Stimulated activated CD4-positive, alpha-beta T cell treated with anti-CD3 and anti-CD28 coated beads, Interleukin-12 subunit alpha, Interleukin-12 subunit beta, amount 100 ng/mL, for 4 hours (primary cell): ENCODE results near the gene C6orf132.
"Not testable (repeated sequence)": the region's sequence is repeated elsewhere in the genome, so short reads cannot be mapped to it uniquely, and the experiment has no call there.

Source experiments
- DNase-seq: peaks from one replicate; pipeline ENCODE4 v3.0.0-alpha.2; 2020

C6orf132 gene

GRCh38 chr6:42162384-42162783 lies 20.0 kb upstream of the C6orf132 start:
- DNase-seq, result no peak

DNA sequence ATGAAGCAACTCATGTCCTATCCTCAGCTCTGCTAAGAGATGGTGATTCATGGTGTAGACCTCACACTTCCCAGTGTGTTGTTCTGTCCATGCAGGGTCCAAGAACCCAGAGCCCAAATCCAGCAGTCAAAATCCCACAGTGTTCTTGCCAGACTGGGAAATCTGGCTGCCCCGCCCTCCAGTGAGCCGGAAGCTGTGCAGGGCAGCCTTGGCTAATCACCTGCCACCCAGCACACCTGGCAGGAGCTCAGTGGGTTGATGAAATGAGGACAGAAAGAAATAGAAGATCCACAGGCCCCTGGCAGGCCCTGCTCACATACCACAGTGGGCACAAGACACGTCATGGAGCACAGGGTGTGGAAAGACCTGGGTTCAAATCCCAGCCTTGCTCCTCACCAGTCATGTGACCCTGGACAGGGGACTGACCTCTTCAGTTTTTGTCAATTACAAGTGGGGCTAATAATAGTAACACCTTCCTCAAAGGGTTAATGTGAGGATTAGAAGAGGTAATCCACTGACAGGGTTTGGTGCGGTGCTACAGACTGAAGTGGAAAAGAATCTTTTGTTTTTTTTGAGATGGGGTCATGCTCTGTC lies 17.1 kb upstream of the C6orf132 start:
- no peak for DNase-seq

- no peak for DNase-seq
These were observed 16.2 kb upstream of the C6orf132 start for GRCh38 chr6:42158631-42159030.

DNA sequence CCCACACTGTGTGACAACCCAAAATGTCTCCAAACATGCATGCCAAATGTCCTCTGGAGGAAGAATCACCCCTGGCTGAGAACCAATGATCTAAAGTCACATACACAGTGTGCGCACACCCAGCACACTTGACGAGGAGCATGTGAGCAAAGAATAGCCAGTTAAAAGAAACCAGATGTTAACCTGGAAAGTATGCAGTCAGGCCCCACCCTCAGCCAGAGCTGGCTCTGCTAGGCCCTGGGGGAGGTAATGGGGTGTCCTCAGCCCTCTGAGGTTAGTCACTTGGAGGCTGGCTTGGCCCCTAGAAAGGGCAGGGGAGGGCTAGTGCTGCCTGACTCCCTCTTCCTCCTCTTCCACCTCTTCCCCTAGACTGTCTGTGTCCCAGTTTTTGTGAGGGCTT lies 15.6 kb upstream of the C6orf132 start:
- no peak for DNase-seq

- no peak for DNase-seq
These were observed 14.2 kb upstream of the C6orf132 start for GRCh38 chr6:42156638-42157037.

DNA sequence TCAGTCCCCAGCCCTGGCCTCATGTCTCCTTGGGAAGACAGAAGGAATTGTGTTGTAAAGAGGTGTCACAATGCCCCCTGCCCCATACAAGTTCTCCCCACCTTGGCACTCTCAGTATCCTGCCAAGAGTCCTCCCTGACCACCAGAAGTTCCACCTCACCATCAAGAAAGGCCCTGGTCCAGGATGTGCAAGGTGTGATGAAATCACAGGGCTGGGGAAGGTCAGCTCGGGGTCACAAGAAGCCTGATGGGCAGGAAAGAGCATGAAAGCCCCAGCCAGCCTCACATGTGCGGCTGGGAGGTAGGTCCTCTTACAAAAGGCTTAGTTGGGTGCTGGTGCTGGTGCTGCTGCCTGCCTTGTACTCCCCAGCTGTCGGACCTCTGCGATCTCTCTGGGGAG lies 12.9 kb upstream of the C6orf132 start:
- DNase-seq, result no peak

GRCh38 chr6:42154461-42155209 lies 12.2 kb upstream of the C6orf132 start:
- no peak for DNase-seq

DNA sequence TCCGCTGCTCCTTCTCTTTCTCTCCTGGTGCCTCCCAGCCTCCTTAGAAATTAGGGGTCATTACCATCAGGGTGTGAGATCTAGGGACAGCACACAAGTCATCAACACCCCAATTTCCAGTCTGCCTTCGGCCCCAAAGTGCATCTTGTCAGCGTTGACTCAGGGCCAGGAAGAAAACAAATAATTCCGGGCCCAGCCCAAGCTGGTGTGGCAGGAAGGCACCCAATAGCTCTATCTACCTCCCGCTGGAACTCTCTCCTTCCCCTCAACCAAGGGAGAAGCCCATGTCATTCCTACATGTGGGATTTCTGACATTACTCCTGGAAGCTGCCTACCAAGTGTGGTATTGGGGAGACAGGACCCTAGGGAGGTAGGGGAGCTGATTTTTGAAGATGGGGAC lies 11.5 kb upstream of the C6orf132 start:
- no peak for DNase-seq

DNA sequence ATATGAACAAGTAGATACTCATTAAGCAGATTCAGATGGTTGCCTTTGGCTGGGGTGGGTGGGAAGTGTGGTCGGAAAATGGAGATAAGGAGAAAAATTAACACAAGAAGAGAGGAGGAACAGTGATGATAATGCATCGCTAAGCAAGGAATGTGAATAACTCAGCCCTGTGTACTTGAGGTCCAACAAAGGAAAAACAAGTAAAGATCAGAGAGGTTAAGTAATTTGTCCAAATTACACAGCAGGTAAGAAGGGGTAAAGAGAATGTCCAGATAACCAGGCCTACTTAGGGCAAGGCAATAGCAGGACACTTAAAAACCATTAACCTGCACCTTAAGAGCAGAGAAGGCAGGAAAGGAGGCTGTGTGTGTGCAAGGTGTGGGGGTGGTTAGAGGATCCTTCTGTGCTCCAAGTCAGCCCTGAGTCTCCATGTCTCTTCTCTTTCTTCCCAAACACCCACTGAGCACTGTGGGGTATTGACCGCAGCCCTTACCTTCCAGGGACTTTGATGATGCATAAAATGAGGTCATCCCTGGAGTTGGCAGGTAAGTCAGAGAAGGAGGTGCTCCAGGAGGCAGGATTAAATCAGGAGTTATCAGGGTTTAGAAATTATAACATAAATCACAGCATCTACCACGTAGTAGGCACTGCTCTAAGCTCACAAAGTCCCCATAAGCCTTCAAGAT lies 10.3 kb upstream of the C6orf132 start:
- DNase-seq, result not testable (repeated sequence)

- no peak for DNase-seq
These were observed 9.6 kb upstream of the C6orf132 start for GRCh38 chr6:42152024-42152423.

- no peak for DNase-seq
These were observed 7.8 kb upstream of the C6orf132 start for GRCh38 chr6:42150254-42150653.

- no peak for DNase-seq
These were observed 5.6 kb upstream of the C6orf132 start for GRCh38 chr6:42148058-42148457.

DNA sequence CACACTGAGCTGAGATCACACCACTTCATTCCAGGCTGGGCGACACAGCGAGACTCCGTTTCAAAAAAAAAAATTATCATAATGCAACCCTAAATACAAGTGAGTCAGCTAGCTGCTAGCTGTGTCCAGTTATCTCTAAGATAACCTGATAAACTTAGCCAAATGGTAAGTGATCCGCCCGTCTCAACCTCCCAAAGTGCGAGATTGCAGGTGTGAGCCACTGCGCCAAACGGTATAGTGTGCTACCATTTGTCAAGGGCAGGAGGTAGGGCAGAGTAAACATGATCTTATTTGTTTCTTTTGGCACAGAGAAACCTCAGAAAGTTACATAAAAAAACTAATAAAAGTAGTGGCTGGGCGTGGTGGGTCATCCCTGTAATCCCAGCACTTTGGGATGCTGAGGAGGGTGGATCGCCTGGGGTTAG lies 4.7 kb upstream of the C6orf132 start:
- DNase-seq, result no peak

DNA sequence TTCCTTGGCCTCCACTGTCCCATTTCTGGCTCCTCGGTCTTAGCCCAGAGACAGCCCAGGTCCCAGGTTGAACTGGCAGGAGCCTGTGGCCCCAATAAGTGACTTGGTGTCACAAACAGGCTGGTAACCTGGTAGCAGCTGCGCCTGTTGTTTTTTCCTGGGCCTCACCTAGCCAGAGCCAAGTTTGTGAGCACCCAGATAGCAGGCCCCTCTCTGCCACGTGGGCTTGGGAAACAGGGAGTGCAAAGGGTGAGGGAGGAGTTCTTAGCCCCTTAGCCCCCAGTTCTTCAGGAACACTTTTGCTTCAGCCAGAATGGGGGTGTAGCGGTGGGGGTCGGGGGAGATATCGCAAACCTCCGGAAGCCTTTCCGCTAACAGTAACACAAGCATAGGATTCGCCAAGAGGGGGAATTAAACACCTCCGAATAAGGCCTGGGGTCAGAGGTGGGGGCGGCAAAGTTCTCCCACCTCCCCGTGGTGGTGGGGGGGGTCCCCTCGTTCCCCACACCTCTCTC lies 760 bp downstream of the C6orf132 start:
- DNase-seq, result no peak

DNA sequence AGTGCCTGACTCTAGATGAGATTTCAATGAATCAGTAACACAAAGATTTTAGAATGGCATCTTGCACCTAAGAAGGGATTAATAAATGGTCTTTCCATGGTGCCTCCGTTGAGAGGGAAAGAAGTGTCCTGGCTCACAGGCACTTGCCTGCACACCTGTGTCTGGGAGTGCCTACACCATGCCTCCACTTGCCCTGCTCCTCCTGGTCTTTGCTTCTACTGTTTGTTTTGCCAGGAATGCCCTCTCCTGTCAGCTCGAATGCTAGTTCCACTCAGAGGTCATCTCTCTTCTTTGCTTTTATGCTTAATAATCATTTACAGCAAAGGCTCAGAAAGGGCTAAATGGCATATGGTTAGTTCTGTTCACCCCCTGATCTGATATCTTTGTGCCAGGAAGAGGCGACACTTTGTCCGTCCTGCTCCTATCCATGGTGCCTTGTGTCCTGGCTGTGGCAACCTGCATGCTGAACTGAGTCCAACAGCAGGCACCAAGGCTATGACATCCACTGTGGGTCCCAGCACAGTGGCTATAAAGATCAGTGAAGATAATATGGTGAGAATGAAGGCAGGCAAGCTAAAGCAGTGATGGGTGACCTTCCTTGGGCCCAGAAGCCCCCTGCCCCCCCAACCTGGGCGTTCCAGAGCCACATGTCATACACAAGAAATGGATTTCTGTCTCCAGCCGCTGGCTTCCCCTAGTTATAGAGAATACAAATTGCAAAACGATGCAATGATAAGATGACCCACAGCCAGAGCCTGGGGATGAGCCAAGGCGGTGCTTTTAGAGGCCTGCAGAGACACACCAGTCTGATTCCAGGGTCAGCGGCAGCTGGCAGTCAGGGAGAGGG lies 1.4 kb downstream of the C6orf132 start:
- no peak for DNase-seq

DNA sequence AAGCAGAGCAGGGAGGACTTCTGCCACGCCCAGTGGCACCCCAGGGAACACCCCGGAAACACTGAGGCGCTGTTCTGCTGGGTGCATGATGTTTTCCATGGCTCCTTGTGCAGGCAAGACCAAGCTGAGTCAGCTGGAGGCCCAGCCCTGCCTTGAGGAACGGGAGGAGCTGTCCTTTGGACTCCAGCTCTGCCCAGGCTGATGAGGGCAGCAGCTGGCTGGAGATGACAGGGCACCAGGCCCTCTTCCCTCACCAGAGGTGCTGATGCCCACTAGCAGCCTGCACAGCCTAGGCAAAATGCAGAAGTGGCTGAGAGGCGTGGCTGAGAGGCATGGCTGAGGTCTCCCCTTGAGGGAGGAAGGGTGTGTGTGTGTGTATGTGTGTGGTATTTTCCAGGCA lies 2.4 kb downstream of the C6orf132 start:
- no peak for DNase-seq

GRCh38 chr6:42138630-42139619 lies 3.5 kb downstream of the C6orf132 start:
- no peak for DNase-seq

DNA sequence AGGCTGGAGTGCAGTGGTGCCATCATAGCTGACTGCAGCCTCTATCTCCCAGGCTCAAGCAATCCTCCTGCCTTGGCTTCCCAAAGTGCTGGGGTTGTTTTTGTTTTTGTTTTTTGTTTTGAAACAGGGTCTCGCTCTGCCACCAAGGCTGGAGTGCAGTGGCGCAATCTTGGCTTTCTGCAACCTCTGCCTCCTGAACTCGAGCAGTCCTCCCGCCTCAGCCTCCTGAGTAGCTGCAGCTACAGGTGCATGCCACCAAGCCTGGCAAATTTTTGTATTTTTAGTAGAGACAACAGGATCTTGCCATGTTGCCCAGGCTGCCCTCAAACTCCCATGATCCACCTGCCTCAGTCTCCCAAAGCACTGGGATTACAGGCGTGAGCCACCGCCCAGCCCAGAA lies 4.2 kb downstream of the C6orf132 start:
- DNase-seq, result no peak

DNA sequence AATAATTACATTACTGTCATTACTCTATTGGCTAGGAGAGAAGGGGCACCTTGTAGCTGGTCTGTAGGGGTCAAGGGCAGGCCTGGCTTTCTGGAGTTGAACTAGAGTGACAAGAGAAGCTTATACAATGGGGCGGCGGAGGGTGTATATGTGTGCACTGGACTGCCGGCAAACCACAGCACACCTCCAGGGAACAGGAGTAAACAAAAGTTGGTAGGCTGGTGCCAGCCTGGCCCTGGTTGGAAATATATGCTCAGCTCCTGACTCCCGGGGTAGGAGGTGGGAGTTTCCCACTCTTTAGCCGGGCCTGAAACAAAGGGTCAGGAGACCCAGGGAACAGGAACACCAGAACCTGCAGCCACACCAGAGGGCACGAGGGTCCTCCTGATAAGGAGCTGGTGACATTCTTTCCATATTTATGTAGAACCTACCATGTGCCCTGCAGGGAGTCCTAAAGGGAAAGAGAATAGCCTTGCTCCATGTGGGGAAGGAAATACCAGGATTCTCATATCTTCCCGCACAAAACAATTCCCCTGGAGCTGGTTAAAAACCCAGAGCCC lies 5.1 kb downstream of the C6orf132 start:
- DNase-seq, result no peak

DNA sequence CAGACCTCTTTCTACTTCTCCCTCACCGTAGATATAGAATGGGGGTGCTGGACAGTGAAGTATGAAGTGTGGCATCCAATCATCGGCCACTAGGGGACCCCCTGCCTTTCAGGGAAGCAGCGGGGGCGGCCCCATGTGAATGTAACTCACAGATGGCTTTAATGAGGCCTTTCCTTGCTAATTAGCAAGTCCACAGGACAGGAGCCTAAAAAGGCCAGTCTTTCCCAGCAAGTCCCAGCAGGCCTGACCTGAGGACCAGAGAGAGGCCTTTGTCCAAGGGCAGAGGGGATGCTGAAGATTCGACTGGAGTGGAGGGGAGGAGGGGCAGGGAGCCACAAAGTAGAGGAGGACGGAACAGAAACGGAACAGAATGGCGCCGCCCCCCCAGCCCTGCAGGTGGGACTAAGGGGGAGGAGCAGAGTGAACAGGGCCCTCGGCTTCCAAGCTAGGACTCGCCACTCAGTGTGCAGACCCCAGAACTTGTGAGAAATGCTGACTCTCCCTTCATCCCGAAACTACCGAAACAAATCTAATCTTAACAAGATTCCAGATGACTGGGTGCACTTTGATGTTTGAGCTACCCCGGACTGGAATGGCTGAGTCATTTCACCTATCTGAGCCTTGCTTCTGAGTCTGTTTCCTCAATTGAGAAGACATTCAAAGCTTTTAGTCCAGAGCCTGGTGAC lies 5.8 kb downstream of the C6orf132 start:
- peak; percentile 7 for DNase-seq

GRCh38 chr6:42135722-42136121 lies 6.7 kb downstream of the C6orf132 start:
- no peak for DNase-seq
